Hepatocyte (in vitro differentiated cells): ENCODE data around the gene MBD6. TPM values are rescaled to one million over a fixed set of nuclear protein-coding genes. Genes with fewer than 3 reads are reported as not detected.

ENCODE experiments used
- DNase-seq: peaks from one replicate; pipeline ENCODE4 v3.0.0-alpha.2; 2016; ENCODE audit warnings: low spot score
- H2AFZ ChIP-seq: fragments of 200-600 bp; sonication (generic); 2 replicates; pipeline ENCODE4 v1.6.0; 2016; ENCODE audit warnings: antibody characterized with exemption, mild to moderate bottlenecking
- H3K27ac ChIP-seq: fragments of 200-600 bp; sonication (generic); 2 replicates; pipeline ENCODE4 v1.5.1; 2016; ENCODE audit warnings: mild to moderate bottlenecking
- H3K27me3 ChIP-seq: fragments of 200-600 bp; sonication (generic); 2 replicates; pipeline ENCODE4 v1.6.1; 2016
- H3K36me3 ChIP-seq: fragments of 200-600 bp; sonication (generic); replicated peaks from 2 replicates; pipeline ENCODE4 v1.5.1; 2016; ENCODE audit warnings: low read depth; ENCODE audit not compliant: insufficient read depth
- H3K4me1 ChIP-seq: fragments of 200-600 bp; sonication (generic); 2 replicates; pipeline ENCODE4 v1.5.1; 2016; ENCODE audit warnings: mild to moderate bottlenecking, moderate library complexity; ENCODE audit not compliant: insufficient read depth
- H3K4me2 ChIP-seq: fragments of 200-600 bp; sonication (generic); 2 replicates; pipeline ENCODE4 v1.6.0; 2016
- H3K4me3 ChIP-seq: fragments of 200-600 bp; sonication (generic); 2 replicates; pipeline ENCODE4 v1.5.1; 2016; ENCODE audit warnings: mild to moderate bottlenecking
- H3K79me2 ChIP-seq: fragments of 200-600 bp; sonication (generic); 2 replicates; pipeline ENCODE4 v1.6.0; 2017; ENCODE audit warnings: mild to moderate bottlenecking
- H3K9me2 ChIP-seq: fragments of 200-600 bp; sonication (generic); replicated peaks from 2 replicates; pipeline ENCODE4 v1.6.0; 2017; ENCODE audit warnings: mild to moderate bottlenecking; ENCODE audit not compliant: insufficient read depth
- H3K9me3 ChIP-seq: fragments of 200-600 bp; sonication (generic); 2 replicates; pipeline ENCODE4 v1.5.1; 2016; ENCODE audit warnings: low read depth, mild to moderate bottlenecking
- H4K20me1 ChIP-seq: fragments of 200-600 bp; sonication (generic); 2 replicates; pipeline ENCODE4 v1.6.0; 2016; ENCODE audit warnings: mild to moderate bottlenecking; ENCODE audit not compliant: insufficient read depth, poor library complexity, severe bottlenecking
- EZH2 ChIP-seq: fragments of 200-600 bp; sonication (generic); IDR thresholded peaks from 2 replicates; pipeline ENCODE4 v1.6.1; 2016; ENCODE audit warnings: antibody characterized with exemption, mild to moderate bottlenecking, borderline replicate concordance
- EZH2phosphoT487 ChIP-seq: fragments of 200-600 bp; sonication (generic); IDR thresholded peaks from one replicate; pipeline ENCODE4 v1.6.1; 2018; ENCODE audit warnings: antibody characterized with exemption, mild to moderate bottlenecking, low read depth, moderate library complexity; ENCODE audit not compliant: unreplicated experiment, severe bottlenecking
- WGBS: methylation state at CpG from one replicate; pipeline ENCODE4 v1.1.6; 2016; ENCODE audit warnings: low lambda C conversion rate; ENCODE audit errors: missing lambda C conversion rate; 5-methylcytosine and 5-hydroxymethylcytosine counted together
- polyA plus RNA-seq: library from polyadenylated mRNA; unstranded; fragments of >200 nt; fragmentation: Nextera tagmentation; extraction: Ambion mirVana; gene quantifications from 2 replicates; pipeline ENCODE4 v1.2.1, GENCODE V29; 2016
- total RNA-seq: library from RNA; depleted of rRNA; stranded (reverse); fragments of >200 nt; gene quantifications from 2 replicates; pipeline ENCODE4 v1.2.3, GENCODE V29; 2014
- TF ChIP-seq, protein P1 (sequence below): fragments of 200-600 bp; sonication (generic); IDR thresholded peaks from 2 replicates; pipeline ENCODE4 v1.5.1; 2016; ENCODE audit warnings: antibody characterized with exemption, mild to moderate bottlenecking; ENCODE audit not compliant: poor library complexity

Gene MBD6
- total and polyA plus RNA-seq, 2 experiments from 2014 or later = 7.0 to 35.2 TPM

DNA sequence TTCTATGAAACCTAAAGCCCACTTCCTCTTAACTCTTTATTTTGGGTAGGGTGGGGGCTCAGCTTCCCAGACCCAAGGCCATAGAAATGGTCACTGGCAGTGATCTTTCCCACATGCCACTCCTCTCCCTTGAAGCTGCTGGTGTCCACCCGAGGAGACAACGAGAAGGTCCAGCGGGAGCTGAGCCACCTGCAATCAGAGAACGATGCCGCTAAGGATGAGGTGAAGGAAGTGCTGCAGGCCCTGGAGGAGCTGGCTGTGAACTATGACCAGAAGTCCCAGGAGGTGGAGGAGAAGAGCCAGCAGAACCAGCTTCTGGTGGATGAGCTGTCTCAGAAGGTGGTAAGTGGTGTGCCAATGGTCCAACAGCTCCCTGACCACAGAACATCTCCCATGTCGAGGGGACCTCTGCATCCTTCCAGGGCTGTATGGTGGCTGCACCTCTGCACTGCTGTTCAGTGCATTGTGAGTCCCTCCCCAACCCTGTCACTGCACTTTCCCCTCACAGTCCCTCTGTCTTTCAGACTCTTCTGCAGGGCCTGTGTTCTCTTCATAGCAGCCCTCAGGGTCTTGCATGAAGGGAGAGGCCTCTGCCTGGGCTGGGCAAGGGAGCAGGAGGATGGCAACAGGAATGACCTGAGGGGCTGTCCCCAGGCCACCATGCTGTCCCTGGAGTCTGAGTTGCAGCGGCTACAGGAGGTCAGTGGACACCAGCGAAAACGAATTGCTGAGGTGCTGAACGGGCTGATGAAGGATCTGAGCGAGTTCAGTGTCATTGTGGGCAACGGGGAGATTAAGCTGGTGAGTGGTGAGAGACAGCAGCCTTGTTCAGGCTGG, 49.5 kb downstream of the MBD6 start:
- no peaks in the 10 kb centered on the region for H3K27me3 ChIP-seq
- H3K79me2 ChIP-seq = no peaks in the 10 kb centered on the region
- no peaks in the 10 kb centered on the region for H3K9me2 ChIP-seq
- no peak overlapping the region for H3K27ac ChIP-seq
- H3K4me3 ChIP-seq = no peak overlapping the region
- TF ChIP-seq EZH2 = no peak
- TF ChIP-seq EZH2phosphoT487 = no peak
- TF ChIP-seq, protein P1, sequence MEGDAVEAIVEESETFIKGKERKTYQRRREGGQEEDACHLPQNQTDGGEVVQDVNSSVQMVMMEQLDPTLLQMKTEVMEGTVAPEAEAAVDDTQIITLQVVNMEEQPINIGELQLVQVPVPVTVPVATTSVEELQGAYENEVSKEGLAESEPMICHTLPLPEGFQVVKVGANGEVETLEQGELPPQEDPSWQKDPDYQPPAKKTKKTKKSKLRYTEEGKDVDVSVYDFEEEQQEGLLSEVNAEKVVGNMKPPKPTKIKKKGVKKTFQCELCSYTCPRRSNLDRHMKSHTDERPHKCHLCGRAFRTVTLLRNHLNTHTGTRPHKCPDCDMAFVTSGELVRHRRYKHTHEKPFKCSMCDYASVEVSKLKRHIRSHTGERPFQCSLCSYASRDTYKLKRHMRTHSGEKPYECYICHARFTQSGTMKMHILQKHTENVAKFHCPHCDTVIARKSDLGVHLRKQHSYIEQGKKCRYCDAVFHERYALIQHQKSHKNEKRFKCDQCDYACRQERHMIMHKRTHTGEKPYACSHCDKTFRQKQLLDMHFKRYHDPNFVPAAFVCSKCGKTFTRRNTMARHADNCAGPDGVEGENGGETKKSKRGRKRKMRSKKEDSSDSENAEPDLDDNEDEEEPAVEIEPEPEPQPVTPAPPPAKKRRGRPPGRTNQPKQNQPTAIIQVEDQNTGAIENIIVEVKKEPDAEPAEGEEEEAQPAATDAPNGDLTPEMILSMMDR = no peak
- H4K20me1 ChIP-seq = no peaks in the 10 kb centered on the region
- no peaks in the 10 kb centered on the region for H3K9me3 ChIP-seq
- no peak overlapping the region for H3K4me2 ChIP-seq
- H2AFZ ChIP-seq = no peak overlapping the region
- H3K36me3 ChIP-seq = no peaks in the 10 kb centered on the region
- WGBS = 87% methylated on average over 12 of the region's 12 CpGs
- no peaks in the 10 kb centered on the region for H3K4me1 ChIP-seq
- no peak for DNase-seq

DNA sequence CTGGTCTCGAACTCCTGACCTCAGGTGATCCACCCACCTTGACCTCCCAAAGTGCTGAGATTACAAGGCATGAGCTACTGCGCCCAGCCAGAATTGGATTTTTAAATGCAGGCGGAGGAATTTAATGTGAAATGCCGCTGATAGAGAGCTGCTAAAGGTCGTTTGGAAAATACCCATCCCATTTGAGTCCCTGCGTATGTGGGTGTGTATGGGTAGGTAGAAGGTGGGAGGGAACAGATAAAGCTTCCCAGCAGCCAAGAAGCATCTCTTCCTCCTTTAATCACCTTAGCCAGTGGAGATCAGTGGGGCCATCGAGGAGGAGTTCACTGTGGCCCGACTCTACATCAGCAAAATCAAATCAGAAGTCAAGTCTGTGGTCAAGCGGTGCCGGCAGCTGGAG, 52.2 kb downstream of the MBD6 start:
- no peak overlapping the region for H3K4me3 ChIP-seq
- H4K20me1 ChIP-seq = no peaks in the 10 kb centered on the region
- no peaks in the 10 kb centered on the region for H3K9me3 ChIP-seq
- no peaks in the 10 kb centered on the region for H3K9me2 ChIP-seq
- TF ChIP-seq, protein P1 = no peak
- TF ChIP-seq EZH2phosphoT487 (no peak), EZH2 (no peak)
- H3K4me2 ChIP-seq = no peak overlapping the region
- H3K27me3 ChIP-seq = no peaks in the 10 kb centered on the region
- 85% methylated on average over 10 of the region's 10 CpGs for WGBS
- H2AFZ ChIP-seq = no peak overlapping the region
- no peaks in the 10 kb centered on the region for H3K79me2 ChIP-seq
- no peak for DNase-seq
- no peaks in the 10 kb centered on the region for H3K36me3 ChIP-seq
- H3K4me1 ChIP-seq = peaks cover 6% of the 10 kb centered on the region
- no peak overlapping the region for H3K27ac ChIP-seq

GRCh38 chr12:57575771-57576612, 53.4 kb downstream of the MBD6 start:
- peak overlapping the region; percentile 13 for H3K4me2 ChIP-seq
- H3K4me3 ChIP-seq = no peak overlapping the region
- peak; percentile 54 for DNase-seq
- H3K27me3 ChIP-seq = no peaks in the 10 kb centered on the region
- H3K9me2 ChIP-seq = no peaks in the 10 kb centered on the region
- no peak for TF ChIP-seq EZH2phosphoT487
- TF ChIP-seq, protein P1 = no peak
- TF ChIP-seq EZH2 = no peak
- no peaks in the 10 kb centered on the region for H4K20me1 ChIP-seq
- H3K4me1 ChIP-seq = peaks cover 12% of the 10 kb centered on the region
- 81% methylated on average over 12 of the region's 12 CpGs for WGBS
- H3K36me3 ChIP-seq = no peaks in the 10 kb centered on the region
- H3K27ac ChIP-seq = peak overlapping the region; percentile 73
- no peaks in the 10 kb centered on the region for H3K9me3 ChIP-seq
- no peaks in the 10 kb centered on the region for H3K79me2 ChIP-seq
- H2AFZ ChIP-seq = no peak overlapping the region
